C1 segment of cervical spinal cord (tissue), 14 donors: ENCODE results near the gene B3GAT3.
"Not testable (repeated sequence)": the region's sequence is repeated elsewhere in the genome, so short reads cannot be mapped to it uniquely, and the experiment has no call there.

Source experiments
- DNase-seq, 14 donors: peaks; one replicate each; lab custom pipeline; 2025; lab: John Stamatoyannopoulos, UW

The B3GAT3 gene

DNA sequence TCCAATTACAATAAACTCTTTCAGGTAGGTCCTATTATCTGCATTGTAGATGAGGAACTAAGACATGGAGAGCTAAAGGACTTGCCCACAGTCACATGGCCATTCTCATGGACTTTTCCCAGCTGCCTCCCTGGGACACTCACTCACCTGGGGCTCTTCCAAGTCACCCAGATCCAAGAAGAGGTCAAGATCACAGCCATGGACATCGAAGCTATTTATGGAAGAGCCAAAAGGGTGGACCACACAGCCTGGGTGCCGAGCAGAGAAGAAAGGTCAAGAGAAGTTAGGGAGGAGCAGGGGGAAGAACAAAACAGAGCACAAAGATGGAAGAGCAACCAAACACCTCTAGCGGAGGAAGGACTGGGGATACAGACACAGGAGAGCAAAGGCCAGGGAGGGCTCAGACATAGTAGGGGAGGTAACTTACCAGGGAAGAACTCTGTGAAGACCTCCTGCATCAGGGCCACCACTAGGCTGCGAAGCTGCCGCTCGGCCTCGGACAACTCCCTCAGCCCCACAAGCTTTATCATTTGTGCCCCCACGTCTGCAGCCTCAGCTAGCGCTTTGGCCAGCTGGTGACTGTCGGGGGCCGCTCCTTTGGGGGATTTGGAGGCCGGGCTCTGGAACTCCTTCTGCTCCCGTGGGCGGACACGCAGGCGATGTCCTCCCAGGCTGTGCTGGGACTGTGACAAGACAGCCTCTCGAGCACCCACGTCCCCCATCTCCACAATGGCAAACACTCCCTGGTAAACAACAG, 40.6 kb downstream of the B3GAT3 start:
- DNase-seq: no peak

DNA sequence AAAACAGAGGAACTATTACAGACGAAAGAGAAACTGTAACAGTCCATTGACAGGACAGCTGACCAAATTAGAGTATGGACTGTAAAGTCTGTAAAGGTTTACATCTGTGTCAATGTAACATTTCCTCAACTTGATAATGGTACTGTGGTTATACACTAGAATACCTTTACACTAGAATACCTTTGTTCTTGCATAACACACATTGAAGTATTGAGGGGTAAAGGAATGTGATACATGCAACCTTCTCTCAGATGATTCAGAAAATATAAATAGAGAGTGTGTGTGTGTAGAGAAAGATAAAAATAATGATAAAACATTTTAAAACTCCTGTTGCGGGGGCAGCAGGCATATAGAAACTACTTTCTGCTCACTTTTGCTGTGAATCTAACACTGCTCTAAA, 42.5 kb downstream of the B3GAT3 start:
- no peak for DNase-seq

DNA sequence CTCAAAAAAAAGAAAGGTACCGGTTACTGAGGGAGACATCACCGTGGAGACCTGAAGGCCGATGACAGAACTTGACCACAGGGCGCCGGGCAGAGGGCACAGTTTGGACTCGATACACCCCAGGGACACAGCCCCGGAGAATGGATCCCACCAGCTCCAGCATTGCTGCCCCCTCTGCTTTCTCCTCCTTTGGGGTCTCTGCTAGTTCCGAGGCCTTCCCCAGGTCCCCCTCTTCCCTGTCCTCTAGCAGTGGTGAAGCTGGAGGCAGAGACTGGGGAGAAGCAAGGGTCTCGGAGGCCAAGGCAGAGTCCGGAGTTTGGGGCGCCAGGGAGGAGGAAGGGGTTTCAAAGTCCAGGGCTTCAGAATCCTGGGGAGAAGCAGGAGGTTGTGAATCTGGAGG, 43.2 kb downstream of the B3GAT3 start:
- DNase-seq: no peak

DNA sequence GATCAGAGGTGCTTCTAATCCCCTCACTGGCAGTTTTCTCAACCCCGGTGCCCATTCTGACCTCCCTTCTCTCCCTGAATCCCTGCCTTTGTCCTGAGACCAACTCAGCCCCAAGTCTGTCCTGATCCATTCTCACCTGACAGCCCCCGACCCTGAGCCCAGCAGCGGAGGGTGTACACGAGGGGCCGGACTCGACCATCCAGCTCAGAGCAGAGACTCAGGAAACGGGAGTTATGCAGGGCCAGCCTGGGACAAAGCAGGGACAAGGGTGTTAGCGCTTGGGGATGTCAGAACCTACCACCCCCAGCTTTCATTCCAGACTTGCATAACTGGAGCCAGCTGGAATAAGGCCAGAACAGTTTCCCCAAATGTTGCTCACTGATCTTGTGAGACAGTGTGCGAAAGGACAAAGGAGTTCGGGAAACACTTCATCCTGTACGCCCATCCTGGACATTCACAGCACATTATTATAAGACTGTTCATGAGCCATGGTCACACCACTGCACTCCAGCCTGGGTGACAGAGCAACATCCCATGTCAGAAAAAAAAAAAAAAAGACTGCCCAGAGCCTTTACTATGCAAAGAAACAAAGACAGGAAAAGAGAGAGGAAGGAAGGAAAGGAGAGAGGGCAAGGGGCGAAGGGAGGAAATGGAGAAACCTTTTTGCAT, 44.6 kb downstream of the B3GAT3 start:
- no peak for DNase-seq

DNA sequence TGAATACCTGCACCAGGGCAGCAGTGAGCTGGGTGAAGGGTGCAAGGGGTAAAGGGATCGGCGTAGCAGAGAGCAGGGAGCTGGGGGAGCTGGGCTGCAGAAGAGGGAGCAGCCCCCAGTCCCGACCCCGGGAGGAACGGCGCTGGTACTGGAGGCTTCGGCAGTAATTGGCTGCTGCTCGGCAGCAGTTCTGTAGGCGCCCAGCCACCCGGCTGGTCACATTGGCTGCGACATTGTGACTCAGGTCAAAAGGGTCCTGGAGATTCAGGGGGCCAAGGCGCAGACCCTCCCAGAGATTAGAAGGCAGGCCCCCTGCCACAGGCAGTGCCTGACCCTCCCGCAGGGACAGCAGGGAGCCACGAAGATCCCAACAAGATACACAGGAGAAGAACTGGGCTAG, 45.9 kb downstream of the B3GAT3 start:
- no peak for DNase-seq

DNA sequence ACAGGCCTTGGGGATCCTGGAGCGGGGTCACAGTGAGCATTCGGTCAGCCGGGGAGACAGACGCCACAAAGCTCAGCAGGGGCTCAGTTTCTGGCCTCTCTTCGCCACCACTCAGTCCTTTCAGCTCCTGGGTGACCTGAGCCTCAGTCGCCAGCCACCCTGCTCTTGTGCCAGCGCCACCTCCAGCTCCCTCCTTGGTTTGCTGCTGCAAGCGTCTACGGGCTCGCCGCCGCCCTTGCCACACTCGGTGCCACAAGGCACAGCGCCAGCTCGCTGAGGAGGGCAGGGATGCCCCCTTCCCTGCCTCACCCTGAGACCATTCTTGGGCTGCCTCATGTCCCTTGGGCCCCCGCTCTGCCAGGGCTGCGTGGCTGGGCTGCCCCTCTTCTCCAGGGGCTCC, 46.6 kb downstream of the B3GAT3 start:
- DNase-seq: no peak

DNA sequence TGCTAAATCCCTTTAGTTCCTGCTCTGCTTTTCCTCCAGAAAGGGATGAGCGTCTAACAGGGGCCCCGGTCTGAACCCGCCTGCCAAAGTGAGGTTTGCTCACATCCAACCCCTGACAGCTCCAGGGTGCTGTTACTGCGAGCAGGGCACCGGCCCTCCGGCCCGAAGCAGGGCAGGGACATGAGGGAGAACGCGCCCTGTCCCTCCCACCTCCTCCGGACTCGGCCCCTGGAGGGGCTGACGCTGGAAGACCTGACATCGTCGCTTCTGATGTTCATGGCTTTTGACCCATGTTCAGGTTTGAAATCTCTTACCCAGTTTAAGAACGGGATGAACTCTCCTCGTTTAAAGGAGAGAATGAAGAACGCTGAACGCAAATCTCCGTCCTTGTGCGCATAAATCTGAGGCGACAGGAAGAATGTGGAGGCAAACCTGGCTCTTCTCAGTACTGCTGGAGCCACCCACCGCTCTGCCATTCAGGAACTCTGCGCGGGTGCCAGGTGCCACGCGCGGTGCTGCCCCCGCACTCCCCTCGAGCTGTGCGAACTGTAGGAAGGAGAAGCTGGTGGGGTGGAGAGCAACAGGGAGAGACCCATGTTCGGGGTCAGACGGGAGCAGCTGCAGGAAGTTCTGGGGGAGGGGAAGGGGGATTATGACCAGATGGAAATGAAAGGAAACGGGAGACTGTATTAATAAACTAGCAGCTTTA, 47.3 kb downstream of the B3GAT3 start:
- peak in 3 of 14 donors; percentile 22 to 47 (median 31) for DNase-seq

DNA sequence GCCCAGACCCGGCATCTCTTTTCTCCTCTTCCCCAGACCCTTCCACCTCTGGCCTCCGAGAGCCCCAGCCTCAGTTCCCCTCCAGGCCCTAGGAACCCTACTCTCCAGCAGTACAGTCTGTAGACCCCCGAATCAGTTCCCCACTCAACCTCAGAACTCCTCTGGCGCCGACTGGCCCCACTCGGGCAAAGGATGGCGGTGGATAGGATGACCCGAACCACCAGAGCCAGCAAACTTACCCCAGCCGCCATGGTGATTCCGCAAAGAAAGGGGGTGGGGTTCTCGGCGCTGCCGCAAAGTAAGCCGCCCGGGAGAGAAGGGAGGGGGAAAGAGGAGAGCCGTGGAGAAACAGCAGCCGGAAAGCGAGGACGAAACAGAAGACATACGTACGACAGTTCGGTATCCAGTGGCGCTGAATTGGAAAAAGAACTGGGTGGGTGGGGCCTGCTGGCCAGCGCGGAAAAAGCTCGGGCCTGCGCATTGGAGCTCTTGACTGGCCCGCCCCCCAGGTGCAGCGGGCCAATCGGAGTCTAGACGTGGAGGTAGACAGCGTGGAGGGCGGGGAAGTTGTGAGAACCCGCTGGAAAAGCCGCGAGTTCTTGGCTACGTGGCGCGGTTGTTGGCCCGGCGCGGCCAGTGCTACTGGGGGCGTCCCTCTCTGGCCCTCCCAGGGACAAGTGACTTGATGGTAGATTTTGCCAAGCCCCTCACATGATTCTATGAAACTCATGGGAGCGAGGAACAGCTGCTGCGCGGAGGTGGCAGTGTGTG, 48.0 kb downstream of the B3GAT3 start, which contains the start of gene EEF1G:
Gene EEF1G, minus strand, starts transcription at position 300 of the 771 bp plus-strand sequence. Its CDS starts 49 bp downstream, at position 251.
- peak; percentile 88 to 99 (median 98) for DNase-seq

DNA sequence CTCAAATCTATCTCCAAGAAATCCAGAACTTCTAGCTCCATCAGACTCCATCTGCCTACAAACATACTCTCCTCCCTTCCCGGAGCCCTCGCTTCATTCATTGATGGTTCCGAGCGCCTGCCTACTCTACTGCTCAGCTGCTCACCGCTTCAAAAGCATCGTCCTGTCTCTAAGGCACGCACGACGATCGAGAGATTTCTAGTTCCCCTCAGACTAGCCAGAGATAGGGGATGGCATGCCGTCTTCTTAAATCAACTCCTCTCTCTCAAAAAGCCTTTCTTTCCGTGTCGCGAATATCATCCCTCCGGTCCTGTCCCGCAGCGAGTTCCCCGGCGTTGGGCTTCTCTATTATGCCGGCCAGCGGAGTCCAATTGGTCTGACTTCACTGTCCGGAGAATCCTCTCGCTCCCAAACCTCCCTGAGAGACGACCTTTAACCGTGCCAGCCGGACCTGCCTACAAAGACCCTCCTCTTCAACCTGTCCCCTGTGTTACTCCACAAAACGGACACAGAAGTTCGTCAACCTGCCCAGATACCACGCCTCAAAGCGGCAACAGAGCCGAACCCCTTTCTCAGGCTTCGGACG, 48.7 kb downstream of the B3GAT3 start:
- peak in 5 of 14 donors; percentile 30 to 81 (median 58) for DNase-seq

DNA sequence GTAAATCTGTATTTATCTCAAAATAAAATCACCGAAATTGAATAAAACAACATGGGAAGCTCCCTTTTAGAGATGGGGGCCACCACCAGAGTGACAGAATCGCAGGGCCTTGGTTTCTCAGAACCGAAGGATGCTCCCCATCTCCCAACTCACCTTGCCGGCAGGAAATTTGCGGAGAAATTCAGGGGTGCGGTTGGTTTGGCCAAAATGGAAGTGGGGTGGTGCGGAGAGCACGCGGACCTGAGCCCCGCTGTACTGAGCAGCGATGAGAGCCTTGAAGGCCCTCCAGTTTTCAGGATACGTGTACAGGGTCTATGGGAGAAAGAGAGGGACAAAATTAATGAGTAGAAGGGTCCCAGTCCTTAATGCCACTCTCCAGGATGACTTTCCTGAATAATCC, 49.4 kb downstream of the B3GAT3 start:
- no peak for DNase-seq

DNA sequence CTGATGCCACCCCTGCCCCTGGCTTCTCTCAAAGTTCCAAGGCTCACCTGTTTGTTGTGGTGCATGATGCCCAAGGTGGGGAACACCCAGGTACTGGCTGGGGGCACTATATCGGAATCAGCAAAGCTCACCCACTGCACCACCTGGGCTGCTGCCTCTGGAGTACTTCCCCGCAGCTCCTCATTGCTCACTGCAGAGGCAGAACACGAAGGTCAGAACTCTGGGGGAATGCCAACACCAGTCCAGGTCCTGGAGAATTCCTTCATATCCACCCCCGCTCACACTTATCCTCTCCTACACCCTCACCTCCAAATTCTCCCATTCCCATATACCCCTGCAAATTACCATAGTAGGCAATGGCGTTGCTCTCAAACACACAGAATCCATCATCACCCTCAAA, 50.3 kb downstream of the B3GAT3 start:
- not testable (repeated sequence) for DNase-seq

DNA sequence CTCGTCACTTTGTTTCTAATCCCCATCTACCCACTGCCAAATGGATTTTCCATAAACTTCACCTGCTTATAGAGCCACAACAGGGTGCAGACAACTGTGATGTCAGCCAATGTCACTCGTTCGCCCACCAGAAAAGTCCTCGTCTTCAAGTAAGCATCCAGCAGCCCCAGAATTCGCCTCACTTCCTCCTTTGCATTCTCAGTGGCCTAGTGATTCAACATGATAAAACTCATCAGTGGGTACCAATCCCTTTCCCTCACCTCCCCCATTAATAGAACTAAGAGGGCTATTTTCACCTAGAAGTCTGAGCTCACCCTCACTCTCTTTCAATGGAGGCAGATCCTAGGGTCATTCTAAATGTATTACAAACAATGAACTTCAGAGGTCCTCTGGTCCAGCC, 50.9 kb downstream of the B3GAT3 start:
- not testable (repeated sequence) for DNase-seq

DNA sequence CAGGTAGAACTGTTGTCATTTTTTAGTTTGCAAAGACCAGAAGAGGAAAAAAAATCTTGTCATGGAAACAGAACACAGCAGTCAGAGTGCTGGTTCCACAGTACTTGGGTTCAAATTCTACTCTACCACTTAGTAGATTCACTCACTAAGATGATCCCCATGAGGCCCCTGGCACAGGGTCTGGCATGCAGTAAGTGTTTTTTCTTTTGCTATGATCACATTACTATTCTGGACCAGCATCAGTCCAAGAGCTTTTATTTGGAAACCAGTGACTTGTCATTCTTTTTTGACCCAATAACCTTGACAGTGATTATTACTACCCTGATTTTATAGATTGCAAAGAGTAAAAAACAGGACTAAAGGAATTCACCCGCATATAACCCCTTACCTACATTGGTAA, 52.2 kb downstream of the B3GAT3 start:
- no peak for DNase-seq

DNA sequence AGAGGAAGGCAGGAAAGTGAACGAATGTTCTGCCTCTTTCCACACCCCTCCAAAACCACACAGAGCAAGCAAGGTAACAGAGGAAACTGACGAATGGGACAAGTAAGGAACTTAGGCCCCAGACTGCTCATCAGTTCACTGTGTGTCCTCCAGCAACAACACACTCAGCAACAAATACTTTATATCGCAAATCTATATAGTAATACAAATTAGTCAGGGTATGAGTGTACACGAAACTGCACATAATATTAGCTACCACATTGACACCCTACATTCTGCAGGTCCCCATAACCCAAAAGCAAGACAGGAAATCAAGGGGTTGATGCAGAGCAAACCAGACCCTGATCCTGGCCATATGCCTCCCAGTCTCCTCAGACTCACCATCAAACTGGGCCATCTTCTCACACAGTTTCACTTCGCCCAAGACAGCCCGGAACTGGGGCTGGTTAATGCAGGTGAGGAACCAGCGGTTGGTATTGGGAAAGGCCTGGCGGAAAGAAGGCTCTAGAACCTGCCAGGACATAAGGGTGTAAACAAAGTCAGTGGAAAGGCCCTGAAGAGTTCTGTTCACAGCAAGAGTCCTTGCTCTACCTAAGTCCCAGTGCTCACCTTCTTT, 54.7 kb downstream of the B3GAT3 start:
- DNase-seq: no peak

DNA sequence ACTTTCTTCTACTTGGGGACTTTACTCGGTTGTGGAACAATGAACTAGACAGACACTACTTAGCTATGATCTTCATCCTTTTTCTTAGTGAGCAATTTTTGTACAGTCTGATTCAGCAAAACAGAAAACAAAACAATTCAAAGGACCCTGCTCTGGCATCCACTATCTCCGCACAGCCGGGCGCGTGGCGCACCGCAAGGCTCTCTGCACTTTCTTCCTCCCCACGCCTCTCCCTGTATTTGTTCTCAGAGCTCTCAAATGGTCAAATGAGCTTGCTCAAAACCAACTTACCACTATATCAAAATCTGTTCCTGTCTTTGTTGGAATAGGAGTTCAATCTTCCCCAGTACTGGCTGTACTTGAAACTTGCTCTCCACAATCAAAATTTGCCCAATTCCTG, 55.5 kb downstream of the B3GAT3 start:
- DNase-seq: no peak
